ENCODE results near the gene PTPRM. TPM values are rescaled to one million over a fixed set of nuclear protein-coding genes. Genes with fewer than 3 reads are reported as not detected.

The PTPRM gene
- total and polyA plus RNA-seq, 7 donors = 3.9 to 151 (median 62.8) TPM

DNA sequence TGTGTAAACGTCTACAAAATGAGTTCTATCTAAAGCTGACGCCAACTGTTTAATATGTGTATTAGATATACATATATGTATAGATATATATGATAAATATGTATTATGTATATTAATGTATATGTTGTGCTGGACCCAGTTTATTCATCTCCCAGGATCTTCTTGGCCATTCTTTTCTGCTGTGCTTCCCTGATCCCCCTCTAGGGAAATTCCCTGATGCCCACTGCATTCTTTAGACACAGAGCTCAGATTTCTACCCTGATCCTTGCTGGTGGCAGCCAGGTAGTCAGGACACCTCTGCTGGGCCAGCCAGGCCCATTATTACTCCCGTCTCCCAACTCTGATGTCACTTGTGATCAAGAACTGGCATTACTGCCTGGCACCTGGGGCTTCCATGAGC, 292.0 kb downstream of the PTPRM start:
- no peaks in the 10 kb centered on the region for H3K36me3 ChIP-seq
- TF ChIP-seq CTCF (IDR thresholded peaks at IDR 0.05) = no peak
- no peak for TF ChIP-seq POLR2AphosphoS5 (IDR thresholded peaks at IDR 0.05)
- TF ChIP-seq POLR2A (IDR thresholded peaks at IDR 0.05) = no peak
- no peak for TF ChIP-seq EP300 (IDR thresholded peaks at IDR 0.05)
- no peaks in the 10 kb centered on the region for H3K27me3 ChIP-seq
- 88 to 92% methylated on average over 3 of the region's 3 CpGs for WGBS, 2 donors
- peaks cover 0 to 37% (median 26%) of the 10 kb centered on the region in 4 donors for H3K4me1 ChIP-seq
- no peak overlapping the region for H3K27ac ChIP-seq
- no peak overlapping the region for H3K4me3 ChIP-seq
- no peak for DNase-seq
- H3K9me3 ChIP-seq = no peaks in the 10 kb centered on the region
- intact Hi-C loops (cut with DNase I) = no loop called here

DNA sequence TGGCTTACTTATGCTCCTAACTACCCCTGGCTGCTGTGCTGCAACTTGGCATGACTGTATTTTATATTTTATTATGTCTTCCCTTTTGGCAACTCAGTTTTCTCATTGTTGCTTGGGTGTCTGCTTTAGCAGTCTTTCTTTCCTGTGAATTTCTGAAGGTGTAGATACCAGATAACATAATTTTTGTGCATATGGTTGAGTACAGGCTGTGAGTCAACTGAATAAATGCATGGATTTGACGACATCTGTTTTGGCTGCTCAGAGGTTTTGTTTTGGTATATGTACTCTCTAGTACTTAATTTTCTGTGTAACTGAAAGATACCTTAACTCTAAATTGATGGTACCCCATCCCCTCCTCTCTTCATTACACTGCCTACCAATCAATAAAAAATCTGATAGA, 303.1 kb downstream of the PTPRM start:
- Histone ChIP-seq H3K9me3 (no peaks in the 10 kb centered on the region), H3K4me3 (no peak overlapping the region), H3K36me3 (no peaks in the 10 kb centered on the region), H3K27ac (no peak overlapping the region), H3K4me1 (peaks cover 0 to 26% (median 23%) of the 10 kb centered on the region in 4 donors), H3K27me3 (no peaks in the 10 kb centered on the region)
- TF ChIP-seq POLR2A (IDR thresholded peaks at IDR 0.05) = no peak
- no peak for TF ChIP-seq POLR2AphosphoS5 (IDR thresholded peaks at IDR 0.05)
- intact Hi-C loops (cut with DNase I) = no loop called here
- DNase-seq = no peak
- 86 to 90% methylated on average over 1 of the region's 1 CpG for WGBS, 2 donors

GRCh38 chr18:7870855-7871254, 303.7 kb downstream of the PTPRM start:
- Histone ChIP-seq H3K4me1 (peaks cover 0 to 26% (median 23%) of the 10 kb centered on the region in 4 donors), H3K36me3 (no peaks in the 10 kb centered on the region), H3K27ac (no peak overlapping the region), H3K9me3 (no peaks in the 10 kb centered on the region), H3K27me3 (no peaks in the 10 kb centered on the region), H3K4me3 (no peak overlapping the region)
- DNase-seq = no peak
- intact Hi-C loops (cut with DNase I) = no loop called here
- TF ChIP-seq EP300 (IDR thresholded peaks at IDR 0.05) (no peak), POLR2AphosphoS5 (IDR thresholded peaks at IDR 0.05) (peak in 2 of 4 donors; percentile 11 to 23)
- 65 to 82% methylated on average over 4 of the region's 4 CpGs for WGBS, 2 donors

- H3K4me3 ChIP-seq = no peak overlapping the region
- WGBS, 2 donors = 58 to 77% methylated on average over 4 of the region's 4 CpGs
- no peak for TF ChIP-seq CTCF (IDR thresholded peaks at IDR 0.05)
- TF ChIP-seq POLR2AphosphoS5 (IDR thresholded peaks at IDR 0.05) = no peak
- TF ChIP-seq EP300 (IDR thresholded peaks at IDR 0.05) = no peak
- TF ChIP-seq POLR2A (IDR thresholded peaks at IDR 0.05) = no peak
- no peak for DNase-seq
- intact Hi-C loops (cut with DNase I) = no loop called here
- H3K27ac ChIP-seq = no peak overlapping the region
- H3K27me3 ChIP-seq = no peaks in the 10 kb centered on the region
- H3K9me3 ChIP-seq = no peaks in the 10 kb centered on the region
- no peaks in the 10 kb centered on the region for H3K36me3 ChIP-seq
- peaks cover 0 to 26% (median 23%) of the 10 kb centered on the region in 4 donors for H3K4me1 ChIP-seq
These were observed 304.7 kb downstream of the PTPRM start for GRCh38 chr18:7871560-7872456.

DNA sequence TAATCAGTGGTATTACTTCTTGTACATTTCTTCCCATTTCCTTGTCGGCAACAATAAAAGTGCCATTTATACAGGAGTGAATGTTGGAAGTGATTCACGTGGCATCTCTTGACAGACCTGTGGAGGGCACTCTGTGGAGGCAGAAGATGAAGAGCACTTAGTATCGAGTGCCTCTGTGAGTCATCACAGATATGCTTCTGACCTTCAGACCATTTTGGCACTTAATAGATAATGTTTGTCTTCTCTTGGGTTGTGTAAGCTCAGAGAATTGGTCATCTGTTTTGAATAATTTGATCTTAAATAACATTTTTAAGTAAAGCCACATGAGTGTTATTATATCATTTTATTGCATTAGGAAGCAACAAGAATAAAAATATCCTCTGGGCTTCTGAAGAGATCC, 305.5 kb downstream of the PTPRM start:
- no peak for DNase-seq
- Histone ChIP-seq H3K27ac (no peak overlapping the region), H3K36me3 (no peaks in the 10 kb centered on the region), H3K9me3 (no peaks in the 10 kb centered on the region), H3K4me1 (peaks cover 0 to 30% (median 25%) of the 10 kb centered on the region in 4 donors), H3K4me3 (no peak overlapping the region), H3K27me3 (no peaks in the 10 kb centered on the region)
- intact Hi-C loops (cut with DNase I) = no loop called here
- 48 to 74% methylated on average over 3 of the region's 3 CpGs for WGBS, 2 donors
- TF ChIP-seq POLR2A (IDR thresholded peaks at IDR 0.05) = no peak

DNA sequence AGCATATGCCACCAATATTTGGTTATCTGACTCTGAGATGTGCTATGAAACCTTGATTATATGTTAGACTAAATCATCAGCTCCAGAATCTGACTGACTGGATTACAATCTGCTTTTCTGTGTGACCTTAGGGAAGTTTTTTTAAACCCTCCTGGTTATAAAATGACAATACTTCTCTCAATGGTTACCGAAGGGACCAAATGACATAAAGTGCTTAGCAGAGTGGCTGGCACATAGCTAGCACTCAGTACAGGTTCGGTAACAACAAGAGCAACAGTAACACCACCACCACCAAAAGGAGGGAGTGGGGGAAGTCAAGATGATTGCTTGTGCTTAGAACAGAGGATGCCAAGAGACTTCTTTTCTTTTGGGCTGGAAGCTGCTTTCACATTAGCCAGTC, 306.2 kb downstream of the PTPRM start:
- no peak overlapping the region for H3K27ac ChIP-seq
- peaks cover 0 to 38% (median 30%) of the 10 kb centered on the region in 4 donors for H3K4me1 ChIP-seq
- no peak overlapping the region for H3K4me3 ChIP-seq
- H3K36me3 ChIP-seq = no peaks in the 10 kb centered on the region
- 70 to 83% methylated on average over 2 of the region's 2 CpGs for WGBS, 2 donors
- intact Hi-C loops (cut with DNase I) = no loop called here
- H3K9me3 ChIP-seq = no peaks in the 10 kb centered on the region
- TF ChIP-seq EP300 (IDR thresholded peaks at IDR 0.05) (no peak), POLR2AphosphoS5 (IDR thresholded peaks at IDR 0.05) (no peak), POLR2A (IDR thresholded peaks at IDR 0.05) (no peak), CTCF (IDR thresholded peaks at IDR 0.05) (no peak)
- H3K27me3 ChIP-seq = no peaks in the 10 kb centered on the region
- no peak for DNase-seq

All from sigmoid colon (tissue), 7 donors.